Middle frontal gyrus (tissue), 1 donor: ENCODE data around the gene SPNS3.

Source experiments
- DNase-seq: peaks from one replicate; pipeline ENCODE4 v3.0.0-alpha.2; 2015; ENCODE audit warnings: low spot score; ENCODE audit errors: extremely low spot score

Gene SPNS3

GRCh38 chr17:4465786-4466185, 32.0 kb downstream of the SPNS3 start:
- no peak for DNase-seq

- no peak for DNase-seq
These were observed 33.5 kb downstream of the SPNS3 start for GRCh38 chr17:4467287-4467686.

- no peak for DNase-seq
These were observed 35.8 kb downstream of the SPNS3 start for GRCh38 chr17:4469552-4469951.

GRCh38 chr17:4472286-4472685, 38.5 kb downstream of the SPNS3 start:
- DNase-seq, result no peak

- DNase-seq, result no peak
These were observed 40.4 kb downstream of the SPNS3 start for GRCh38 chr17:4474093-4474492.

- DNase-seq, result no peak
These were observed 41.3 kb downstream of the SPNS3 start for GRCh38 chr17:4475001-4475400.

- DNase-seq, result no peak
These were observed 41.7 kb downstream of the SPNS3 start for GRCh38 chr17:4475463-4475862.

GRCh38 chr17:4476017-4476416, 42.3 kb downstream of the SPNS3 start:
- no peak for DNase-seq

GRCh38 chr17:4476511-4477070, 42.9 kb downstream of the SPNS3 start:
- no peak for DNase-seq

- no peak for DNase-seq
These were observed 43.6 kb downstream of the SPNS3 start for GRCh38 chr17:4477255-4477791.

- DNase-seq, result no peak
These were observed 44.6 kb downstream of the SPNS3 start for GRCh38 chr17:4478318-4478830.

- no peak for DNase-seq
These were observed 45.7 kb downstream of the SPNS3 start for GRCh38 chr17:4479340-4479981.

- DNase-seq, result no peak
These were observed 46.4 kb downstream of the SPNS3 start for GRCh38 chr17:4479982-4480751.

GRCh38 chr17:4480929-4481898, 47.5 kb downstream of the SPNS3 start:
- DNase-seq, result no peak

GRCh38 chr17:4482338-4483011, 48.7 kb downstream of the SPNS3 start:
- DNase-seq, result no peak

GRCh38 chr17:4483012-4483840, 49.5 kb downstream of the SPNS3 start:
- DNase-seq, result no peak

GRCh38 chr17:4485676-4486646, 52.2 kb downstream of the SPNS3 start:
- DNase-seq, result no peak

GRCh38 chr17:4487296-4487695, 53.6 kb downstream of the SPNS3 start:
- no peak for DNase-seq
